Measurements from ENCODE around the gene CHTOP.

DNA sequence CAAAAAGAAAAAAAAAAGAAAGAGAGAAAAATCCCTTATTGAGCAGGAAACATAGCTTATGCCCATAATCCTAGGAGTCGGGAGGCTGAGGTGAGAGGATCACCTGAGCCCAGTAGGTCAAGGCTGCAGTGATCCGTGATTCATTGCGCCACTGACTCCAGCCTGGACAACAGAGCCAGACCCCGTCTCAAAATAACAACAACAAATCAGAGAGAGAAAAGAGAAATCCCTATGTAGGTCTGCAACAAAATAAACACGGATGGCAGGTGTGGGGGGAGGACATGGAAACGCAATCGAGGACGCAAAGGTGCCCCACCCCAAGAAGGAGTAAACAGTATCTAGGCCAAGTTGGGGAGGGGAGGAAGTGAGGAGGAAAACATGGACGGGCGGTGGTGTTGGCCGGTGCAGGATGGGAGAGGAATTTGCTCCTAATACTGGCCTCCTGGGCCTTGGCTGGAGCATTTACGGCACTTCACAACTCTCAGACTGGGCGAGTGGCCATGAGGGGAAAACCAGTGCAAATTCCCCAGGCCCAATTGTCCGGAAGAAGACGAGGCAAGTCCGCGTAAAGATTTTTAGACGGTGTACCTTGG is 609 bp upstream of the CHTOP start:
- TF ChIP-seq, protein P1, sequence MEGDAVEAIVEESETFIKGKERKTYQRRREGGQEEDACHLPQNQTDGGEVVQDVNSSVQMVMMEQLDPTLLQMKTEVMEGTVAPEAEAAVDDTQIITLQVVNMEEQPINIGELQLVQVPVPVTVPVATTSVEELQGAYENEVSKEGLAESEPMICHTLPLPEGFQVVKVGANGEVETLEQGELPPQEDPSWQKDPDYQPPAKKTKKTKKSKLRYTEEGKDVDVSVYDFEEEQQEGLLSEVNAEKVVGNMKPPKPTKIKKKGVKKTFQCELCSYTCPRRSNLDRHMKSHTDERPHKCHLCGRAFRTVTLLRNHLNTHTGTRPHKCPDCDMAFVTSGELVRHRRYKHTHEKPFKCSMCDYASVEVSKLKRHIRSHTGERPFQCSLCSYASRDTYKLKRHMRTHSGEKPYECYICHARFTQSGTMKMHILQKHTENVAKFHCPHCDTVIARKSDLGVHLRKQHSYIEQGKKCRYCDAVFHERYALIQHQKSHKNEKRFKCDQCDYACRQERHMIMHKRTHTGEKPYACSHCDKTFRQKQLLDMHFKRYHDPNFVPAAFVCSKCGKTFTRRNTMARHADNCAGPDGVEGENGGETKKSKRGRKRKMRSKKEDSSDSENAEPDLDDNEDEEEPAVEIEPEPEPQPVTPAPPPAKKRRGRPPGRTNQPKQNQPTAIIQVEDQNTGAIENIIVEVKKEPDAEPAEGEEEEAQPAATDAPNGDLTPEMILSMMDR (conservative IDR thresholded peaks at IDR 0.05): no peak
- TF ChIP-seq EZH2 (IDR thresholded peaks at IDR 0.05; ENCODE audit: low read depth): no peak

All from PC-9 (cell line).